H9 (cell line): ENCODE results near the gene USP7. TPM values are rescaled to one million over a fixed set of nuclear protein-coding genes. Genes with fewer than 3 reads are reported as not detected.

Experiments
- DNase-seq: peaks from one replicate; pipeline ENCODE4 v3.0.0-alpha.2; 2017
- H2AFZ ChIP-seq: one replicate; pipeline ENCODE4 v1.6.1; 2013; ENCODE audit warnings: mild to moderate bottlenecking, low read length, control low read depth, moderate library complexity
- H2AK5ac ChIP-seq: 2 replicates; pipeline ENCODE4 v1.6.1; 2013; ENCODE audit warnings: low read length, control low read depth, mixed read lengths; ENCODE audit not compliant: insufficient read length
- H2BK120ac ChIP-seq: one replicate; pipeline ENCODE4 v1.6.1; 2013; ENCODE audit warnings: low read depth, mild to moderate bottlenecking, low read length, control low read depth, inconsistent platforms; ENCODE audit not compliant: poor library complexity, severe bottlenecking
- H2BK12ac ChIP-seq: 2 replicates; pipeline ENCODE4 v1.6.1; 2013; ENCODE audit warnings: low read length, control low read depth, mixed read lengths, low read depth; ENCODE audit not compliant: insufficient read length
- H2BK15ac ChIP-seq: 2 replicates; pipeline ENCODE4 v1.6.1; 2013; ENCODE audit warnings: low read depth, low read length, control low read depth
- H2BK20ac ChIP-seq: one replicate; pipeline ENCODE4 v1.6.1; 2013; ENCODE audit warnings: low read depth, mild to moderate bottlenecking, low read length, control low read depth, inconsistent platforms; ENCODE audit not compliant: poor library complexity, severe bottlenecking
- H2BK5ac ChIP-seq: 2 replicates; pipeline ENCODE4 v1.6.1; 2013; ENCODE audit warnings: low read length, control low read depth, mixed read lengths; ENCODE audit not compliant: insufficient read length
- H3K14ac ChIP-seq: 2 replicates; pipeline ENCODE4 v1.6.1; 2013; ENCODE audit warnings: low read length, control low read depth; ENCODE audit not compliant: insufficient read depth
- H3K18ac ChIP-seq: 2 replicates; pipeline ENCODE4 v1.6.1; 2013; ENCODE audit warnings: low read depth, mild to moderate bottlenecking, mixed read lengths, low read length, control low read depth; ENCODE audit not compliant: insufficient read length
- H3K23ac ChIP-seq: 2 replicates; pipeline ENCODE4 v1.6.1; 2013; ENCODE audit warnings: low read length, control low read depth, mixed read lengths, low read depth; ENCODE audit not compliant: insufficient read length
- H3K23me2 ChIP-seq: 2 replicates; pipeline ENCODE4 v1.6.1; 2013; ENCODE audit warnings: low read depth, mild to moderate bottlenecking, mixed read lengths, low read length, control low read depth; ENCODE audit not compliant: insufficient read length, poor library complexity, severe bottlenecking
- H3K27ac ChIP-seq: 2 replicates; pipeline ENCODE4 v1.5.1; 2013; ENCODE audit warnings: low read length, control low read depth, mixed read lengths, low read depth; ENCODE audit not compliant: insufficient read length
- H3K27me3 ChIP-seq: 2 replicates; pipeline ENCODE4 v1.6.1; 2013; ENCODE audit warnings: low read length, control low read depth, inconsistent platforms; ENCODE audit not compliant: insufficient read depth
- H3K4ac ChIP-seq: 2 replicates; pipeline ENCODE4 v1.6.1; 2013; ENCODE audit warnings: low read depth, mild to moderate bottlenecking, control low read depth, inconsistent platforms, low read length, moderate library complexity
- H3K4me1 ChIP-seq: 2 replicates; pipeline ENCODE4 v1.6.1; 2013; ENCODE audit warnings: low read length, control low read depth, inconsistent platforms; ENCODE audit not compliant: insufficient read depth
- H3K4me2 ChIP-seq: 2 replicates; pipeline ENCODE4 v1.6.1; 2013; ENCODE audit warnings: low read length, control low read depth, mixed read lengths; ENCODE audit not compliant: insufficient read length, insufficient read depth
- H3K56ac ChIP-seq: 2 replicates; pipeline ENCODE4 v1.6.1; 2013; ENCODE audit warnings: low read depth, mild to moderate bottlenecking, mixed read lengths, low read length, control low read depth; ENCODE audit not compliant: insufficient read length
- H3K79me1 ChIP-seq: 2 replicates; pipeline ENCODE4 v1.6.1; 2013; ENCODE audit warnings: low read depth, mild to moderate bottlenecking, moderate library complexity, low read length, control low read depth, inconsistent platforms; ENCODE audit not compliant: insufficient read depth, poor library complexity, severe bottlenecking
- H3K79me2 ChIP-seq: 2 replicates; pipeline ENCODE4 v1.6.1; 2013; ENCODE audit warnings: low read length, control low read depth, inconsistent platforms; ENCODE audit not compliant: insufficient read depth
- H3K9ac ChIP-seq: 2 replicates; pipeline ENCODE4 v1.6.1; 2013; ENCODE audit warnings: low read length, control low read depth, mixed read lengths; ENCODE audit not compliant: insufficient read length; ENCODE audit errors: extremely low read depth
- H3K9me3 ChIP-seq: one replicate; pipeline ENCODE4 v1.6.1; 2013; ENCODE audit warnings: low read depth, low read length, inconsistent platforms; ENCODE audit not compliant: control insufficient read depth
- H3T11ph ChIP-seq: one replicate; pipeline ENCODE4 v1.6.1; 2013; ENCODE audit warnings: mild to moderate bottlenecking, low read length, control low read depth, inconsistent platforms
- H4K20me1 ChIP-seq: one replicate; pipeline ENCODE4 v1.6.1; 2013; ENCODE audit not compliant: control insufficient read depth, insufficient read length, insufficient read depth
- H4K5ac ChIP-seq: 2 replicates; pipeline ENCODE4 v1.6.1; 2013; ENCODE audit warnings: low read depth, mild to moderate bottlenecking, mixed read lengths, low read length, control low read depth; ENCODE audit not compliant: insufficient read length
- H4K8ac ChIP-seq: replicated peaks from 2 replicates; pipeline ENCODE4 v1.6.1; 2013; ENCODE audit warnings: low read length, control low read depth, mixed read lengths, low read depth; ENCODE audit not compliant: insufficient read length
- H4K91ac ChIP-seq: 2 replicates; pipeline ENCODE4 v1.6.1; 2013; ENCODE audit warnings: low read depth, mild to moderate bottlenecking, moderate library complexity, mixed read lengths, low read length, control low read depth; ENCODE audit not compliant: insufficient read length
- H3K27ac Mint-ChIP-seq, 3 experiments: 2 replicates in 2 of 3; 3 replicates in 1 of 3; pipeline ENCODE4 v1.8.0; 2020 to 2021; ENCODE audit warnings: mixed read lengths in 3 of 3, mild to moderate bottlenecking in 1 of 3, moderate library complexity in 1 of 3
- H3K27me3 Mint-ChIP-seq: 2 replicates; pipeline ENCODE4 v1.8.0; 2021; ENCODE audit warnings: low read depth, mild to moderate bottlenecking, moderate library complexity, mixed read lengths
- H3K36me3 Mint-ChIP-seq, 3 experiments: 2 replicates in 2 of 3; 3 replicates in 1 of 3; pipeline ENCODE4 v1.8.0; 2020 to 2021; ENCODE audit warnings: low read depth in 3 of 3, mixed read lengths in 3 of 3; ENCODE audit not compliant: insufficient read depth in 1 of 3
- H3K4me1 Mint-ChIP-seq, 2 experiments: 2 replicates each; pipeline ENCODE4 v1.8.0; 2020; ENCODE audit warnings: mixed read lengths in 2 of 2
- H3K4me3 Mint-ChIP-seq, 2 experiments: 2 replicates in 1 of 2; 3 replicates in 1 of 2; pipeline ENCODE4 v1.8.0; 2020 to 2021; ENCODE audit warnings: mild to moderate bottlenecking in 2 of 2, mixed read lengths in 2 of 2, moderate library complexity in 1 of 2
- H3K9me3 Mint-ChIP-seq, 2 experiments: 2 replicates in 1 of 2; 3 replicates in 1 of 2; pipeline ENCODE4 v1.8.0; 2020; ENCODE audit warnings: mild to moderate bottlenecking in 2 of 2, mixed read lengths in 2 of 2, moderate library complexity in 1 of 2
- CTCF ChIP-seq: fragments of 200-600 bp; sonication (generic); conservative IDR thresholded peaks from 3 replicates; pipeline ENCODE4 v1.8.0; 2021; ENCODE audit warnings: antibody characterized with exemption, mild to moderate bottlenecking
- WGBS: extraction: QIAGEN DNeasy Blood & Tissue Kit; methylation state at CpG from one replicate; pipeline ENCODE4 v1.1.7; 2013; ENCODE audit warnings: missing lambda C conversion rate, low lambda C conversion rate, mixed read lengths; ENCODE audit not compliant: insufficient read length; ENCODE audit errors: extremely low coverage; 5-methylcytosine and 5-hydroxymethylcytosine counted together
- total RNA-seq: library from RNA; stranded (reverse); gene quantifications from 2 replicates; pipeline ENCODE4 v1.2.1, GENCODE V29; 2021

USP7 gene
- total RNA-seq, 1 experiment from 2014 or later = 192 TPM

GRCh38 chr16:8921347-8921984 lies 42.2 kb downstream of the USP7 start:
- no CpG with 5 or more reads among the region's 10 CpGs for WGBS
- H3K27me3 ChIP-seq = no peaks in the 10 kb centered on the region
- H3K18ac ChIP-seq = no peak overlapping the region
- H3K9me3 ChIP-seq = no peaks in the 10 kb centered on the region
- H3K79me1 ChIP-seq = no peaks in the 10 kb centered on the region
- no peak for DNase-seq
- H2BK20ac ChIP-seq = no peak overlapping the region
- H2BK15ac ChIP-seq = no peak overlapping the region
- H2AK5ac ChIP-seq = no peak overlapping the region
- no peaks in the 10 kb centered on the region for H3K23me2 ChIP-seq
- no peak overlapping the region for H2BK5ac ChIP-seq
- Mint-ChIP-seq H3K27ac (no peak overlapping the region), H3K4me1 (no peaks in the 10 kb centered on the region; a peak in 2 of 4 replicates), H3K36me3 (peaks cover 55 to 85% (median 73%) of the 10 kb centered on the region in 3 experiments), H3K9me3 (no peaks in the 10 kb centered on the region), H3K4me3 (no peak overlapping the region), H3K27me3 (no peaks in the 10 kb centered on the region)
- H3K27ac ChIP-seq = no peak overlapping the region
- H3T11ph ChIP-seq = no peak overlapping the region
- H3K14ac ChIP-seq = no peak overlapping the region
- H3K9ac ChIP-seq = no peak overlapping the region
- H2AFZ ChIP-seq = no peak overlapping the region
- no peak overlapping the region for H3K23ac ChIP-seq
- no peaks in the 10 kb centered on the region for H4K20me1 ChIP-seq
- H3K4me1 ChIP-seq = no peaks in the 10 kb centered on the region
- no peak overlapping the region for H3K4ac ChIP-seq
- no peak overlapping the region for H4K91ac ChIP-seq
- no peak overlapping the region for H3K4me2 ChIP-seq
- no peak overlapping the region for H4K5ac ChIP-seq
- H2BK120ac ChIP-seq = no peak overlapping the region
- H3K79me2 ChIP-seq = peaks cover 5% of the 10 kb centered on the region; the same call in 1 of the 2 replicates
- H4K8ac ChIP-seq = no peak overlapping the region
- H2BK12ac ChIP-seq = no peak overlapping the region
- TF ChIP-seq CTCF = no peak
- H3K56ac ChIP-seq = no peak overlapping the region
